ENCODE results near the gene NNT.

NNT gene

DNA sequence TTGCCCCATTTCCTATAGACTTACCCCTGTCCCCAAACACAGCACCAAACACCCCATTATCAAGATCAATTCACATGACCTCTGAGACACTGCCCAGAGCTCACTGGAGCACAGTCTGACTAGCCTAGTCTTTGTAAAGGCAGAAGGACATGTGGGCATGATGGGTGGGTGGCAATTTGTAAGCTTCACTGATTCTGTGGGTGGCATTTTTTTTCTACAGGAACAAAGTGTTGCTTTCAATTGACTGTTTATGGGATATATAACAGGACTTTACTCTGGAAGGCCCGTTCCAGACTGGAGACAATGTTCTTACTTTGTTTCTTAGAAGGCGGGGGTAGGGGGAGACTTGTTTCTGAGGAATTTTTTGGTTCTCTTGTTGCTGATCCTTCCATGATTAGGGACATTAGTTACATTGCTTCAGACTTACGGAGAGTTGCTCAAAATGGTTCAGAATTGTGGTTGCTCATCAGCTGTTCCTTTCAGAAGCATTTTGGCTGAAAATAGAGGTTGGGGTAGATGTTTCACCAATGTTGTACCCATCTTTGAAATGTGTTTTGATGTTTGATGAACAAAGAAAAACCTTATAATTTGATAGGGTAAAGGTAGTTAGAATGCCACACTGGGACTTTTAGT, 20.2 kb downstream of the NNT start:
- no peak for DNase-seq (ENCODE audit: low read depth in 2 of 2)

DNA sequence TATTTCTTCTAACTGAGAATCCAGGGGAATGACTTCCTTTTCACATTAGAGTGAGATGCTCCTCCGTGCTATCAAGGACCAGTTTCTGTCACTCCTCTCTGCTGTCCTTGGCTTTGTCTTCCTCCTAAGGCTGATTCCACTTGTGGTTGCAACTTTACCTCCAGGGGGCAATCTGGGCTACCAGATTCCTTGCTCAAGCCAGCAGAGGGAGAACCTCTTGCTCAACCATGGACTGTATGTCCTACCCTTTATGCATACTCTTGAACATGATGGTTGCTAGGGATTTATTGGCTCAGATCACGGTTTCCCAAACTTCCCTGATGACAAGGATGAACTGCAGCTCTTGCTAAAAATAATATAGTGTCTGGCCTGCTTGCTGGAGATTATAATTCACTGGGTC, 24.0 kb downstream of the NNT start:
- DNase-seq (ENCODE audit: low read depth in 2 of 2): no peak

DNA sequence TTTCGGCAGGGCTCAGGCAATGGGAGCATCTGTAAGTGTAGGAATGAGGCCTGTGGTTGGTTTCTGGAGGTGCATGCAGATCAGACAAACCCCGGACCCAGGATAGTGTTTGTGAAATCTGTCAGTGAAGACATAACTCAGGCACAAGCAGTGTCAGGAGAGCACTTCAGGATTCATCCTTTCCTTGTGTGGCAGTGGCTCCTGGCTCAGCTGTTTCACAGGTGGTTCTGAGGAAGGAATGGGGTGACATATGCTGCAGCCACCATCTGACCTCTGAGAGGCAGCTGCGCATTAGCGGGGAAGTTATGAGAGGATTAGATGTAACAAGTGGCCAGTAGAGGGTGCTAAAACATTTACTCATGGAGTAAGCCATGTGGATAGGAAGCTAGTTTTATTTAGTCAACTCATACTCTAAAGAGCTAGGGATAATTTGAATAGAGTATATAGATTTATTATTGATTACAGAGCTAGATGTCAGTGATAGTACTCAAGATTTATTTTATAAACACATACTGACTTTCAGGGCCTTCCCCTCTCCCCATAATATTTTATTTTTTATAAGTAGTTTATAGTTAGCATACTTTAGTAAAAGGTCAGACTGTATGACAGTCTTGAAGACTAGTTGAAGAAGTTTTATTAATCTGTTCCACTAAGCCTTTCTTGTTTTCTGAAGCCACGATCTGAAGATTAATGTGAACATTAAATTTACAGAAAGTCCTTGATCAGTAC, 28.4 kb downstream of the NNT start:
- no peak for DNase-seq (ENCODE audit: low read depth in 2 of 2)

DNA sequence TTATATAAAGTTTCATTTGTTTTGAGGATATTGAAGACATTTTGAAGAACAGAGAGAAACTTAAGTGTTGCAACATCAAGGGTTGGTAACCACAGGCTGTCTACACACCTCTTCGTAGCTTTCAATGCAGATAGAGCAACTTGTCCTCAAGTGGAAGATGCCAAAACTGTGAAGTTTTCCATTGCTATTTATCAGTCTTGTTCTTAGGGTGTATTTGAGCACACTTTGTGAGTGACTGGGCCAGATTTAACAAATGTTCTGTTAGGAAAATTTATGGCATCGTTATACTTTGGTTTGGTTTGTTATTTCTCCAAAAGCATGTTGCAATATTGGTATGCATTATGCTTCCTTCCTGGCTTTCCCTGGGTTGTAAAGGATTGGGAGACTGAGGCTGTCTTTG, 31.6 kb downstream of the NNT start:
- DNase-seq (ENCODE audit: low read depth in 2 of 2): no peak

DNA sequence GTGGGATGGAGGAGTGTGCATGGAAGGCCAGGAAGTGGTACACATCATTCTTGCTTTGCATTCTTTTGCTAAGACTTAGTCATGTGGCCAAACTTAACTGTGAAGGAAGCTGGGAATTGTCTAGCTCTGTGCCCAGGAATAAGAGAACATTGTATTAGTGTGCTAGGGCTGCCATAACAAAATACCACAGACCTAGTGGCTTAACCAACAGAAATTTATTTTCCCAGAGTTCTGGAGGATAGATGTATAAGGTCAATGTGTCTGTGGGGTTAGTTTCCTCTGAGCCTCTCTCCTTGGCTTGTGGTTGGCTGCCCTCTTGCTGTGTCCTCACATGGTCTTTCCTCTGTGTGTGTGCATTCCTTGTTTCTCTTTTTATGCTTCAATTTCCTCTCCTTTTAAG, 32.4 kb downstream of the NNT start:
- DNase-seq (ENCODE audit: low read depth in 2 of 2): no peak

DNA sequence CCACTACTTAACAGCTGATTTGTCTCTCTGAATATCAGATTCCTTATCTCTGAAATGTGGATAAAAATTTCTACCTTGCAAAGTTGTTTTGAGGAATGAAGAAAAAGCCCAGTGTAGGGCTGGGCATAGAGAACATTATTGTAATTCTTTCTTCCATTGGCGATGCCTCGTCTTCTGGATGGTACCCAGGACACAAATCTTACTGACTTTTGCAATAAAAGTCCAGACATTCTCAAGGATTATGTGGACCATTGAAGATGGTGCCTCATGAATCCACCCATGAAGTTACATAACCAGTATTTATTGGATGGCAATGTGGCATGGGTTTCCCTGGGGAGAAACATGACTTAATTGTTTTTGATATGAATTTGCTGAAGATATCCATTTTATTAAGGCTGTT, 33.1 kb downstream of the NNT start:
- DNase-seq (ENCODE audit: low read depth in 2 of 2): no peak

DNA sequence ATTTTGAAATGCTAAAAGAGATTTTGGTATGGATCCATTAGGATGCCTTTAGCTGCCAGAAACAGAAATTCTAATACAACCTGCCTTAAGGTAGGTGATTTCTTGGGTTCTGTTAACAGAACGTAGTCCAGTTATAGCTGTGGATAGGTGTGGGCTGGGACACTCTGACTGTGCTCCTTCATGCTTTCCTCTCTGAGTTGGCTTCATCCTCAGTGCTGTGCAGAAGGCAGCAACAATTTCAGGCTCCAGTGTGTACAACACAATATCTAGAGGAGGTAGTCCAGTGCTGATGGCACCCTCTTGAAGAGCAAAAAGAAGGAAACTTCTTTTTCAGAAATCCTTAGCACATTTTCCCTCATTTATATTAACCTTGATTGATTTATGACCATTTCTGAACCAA, 34.4 kb downstream of the NNT start:
- no peak for DNase-seq (ENCODE audit: low read depth in 2 of 2)

DNA sequence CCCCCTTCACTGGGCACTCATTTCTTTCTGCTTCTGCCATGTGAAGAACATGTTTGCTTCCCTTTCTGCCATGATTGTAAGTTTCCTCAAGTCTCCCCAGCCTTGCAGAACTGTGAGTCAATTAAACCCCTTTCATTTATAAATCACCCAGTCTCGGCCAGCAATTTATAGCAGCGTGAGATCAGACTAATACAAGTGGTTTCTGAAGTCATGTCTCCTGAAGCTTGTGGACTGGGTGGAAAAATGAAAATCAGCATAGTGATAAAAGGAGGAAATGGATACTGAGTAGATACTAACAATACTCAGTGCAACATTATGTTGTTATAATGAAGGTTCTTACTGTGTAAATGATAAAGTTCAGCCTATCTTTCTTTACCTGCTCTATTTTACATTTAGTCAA, 35.1 kb downstream of the NNT start:
- no peak for DNase-seq (ENCODE audit: low read depth in 2 of 2)

DNA sequence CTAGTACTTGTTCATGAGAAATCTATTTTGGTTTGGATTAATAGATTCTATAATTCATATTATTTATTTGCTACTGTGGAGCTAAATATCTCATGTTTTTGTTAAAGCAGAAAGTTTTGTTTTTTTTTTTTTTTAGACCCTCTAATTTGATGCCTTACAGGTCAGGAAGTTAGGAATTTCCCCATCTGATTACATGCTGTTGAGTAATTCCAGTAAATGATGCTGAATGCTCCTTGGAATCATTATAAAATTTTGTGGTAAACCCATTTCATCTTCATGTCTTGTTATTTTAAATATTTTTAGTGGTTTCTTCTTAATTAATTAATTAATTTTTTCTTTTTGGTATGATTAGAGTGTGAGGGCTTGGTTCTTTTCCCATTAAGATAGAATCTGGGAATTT, 35.6 kb downstream of the NNT start:
- DNase-seq (ENCODE audit: low read depth in 2 of 2): no peak

DNA sequence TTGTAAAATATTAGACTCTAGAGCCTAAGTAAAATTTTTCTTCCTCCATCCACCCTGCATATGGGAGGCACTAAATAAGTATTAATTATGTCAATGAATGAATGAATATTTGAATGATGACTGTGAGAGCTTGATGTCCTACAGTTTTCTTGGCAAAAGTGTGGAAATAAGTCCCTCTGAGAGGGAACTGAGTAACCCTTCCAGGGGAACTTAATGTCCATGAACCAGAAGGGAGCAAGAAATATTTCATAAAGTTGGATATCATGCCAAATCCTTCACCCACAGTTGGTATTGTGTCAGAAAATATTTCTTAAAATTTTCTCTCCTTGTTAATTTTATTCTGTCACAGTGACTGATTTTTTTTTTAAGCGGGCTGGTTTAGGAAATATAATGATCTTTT, 36.6 kb downstream of the NNT start:
- DNase-seq (ENCODE audit: low read depth in 2 of 2): no peak

DNA sequence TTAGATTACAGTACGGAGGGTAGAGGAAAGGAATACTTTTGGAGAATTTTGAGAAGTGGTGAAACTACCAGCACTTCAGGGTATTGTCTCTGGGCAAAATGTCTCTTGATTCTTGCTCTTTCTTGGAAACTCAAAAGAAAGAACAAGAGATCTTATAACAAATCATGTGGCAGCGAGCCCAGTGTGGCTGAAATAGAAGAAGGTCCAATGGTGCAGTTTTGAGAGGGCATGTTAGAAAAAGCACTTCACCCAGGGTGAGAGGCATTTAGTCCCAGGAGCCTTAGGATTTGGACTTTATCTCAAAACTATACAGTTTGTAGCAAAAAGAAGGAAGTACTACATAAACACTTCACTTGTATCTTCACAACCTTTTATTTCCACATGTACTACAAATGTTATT, 39.4 kb downstream of the NNT start:
- DNase-seq (ENCODE audit: low read depth in 2 of 2): no peak

DNA sequence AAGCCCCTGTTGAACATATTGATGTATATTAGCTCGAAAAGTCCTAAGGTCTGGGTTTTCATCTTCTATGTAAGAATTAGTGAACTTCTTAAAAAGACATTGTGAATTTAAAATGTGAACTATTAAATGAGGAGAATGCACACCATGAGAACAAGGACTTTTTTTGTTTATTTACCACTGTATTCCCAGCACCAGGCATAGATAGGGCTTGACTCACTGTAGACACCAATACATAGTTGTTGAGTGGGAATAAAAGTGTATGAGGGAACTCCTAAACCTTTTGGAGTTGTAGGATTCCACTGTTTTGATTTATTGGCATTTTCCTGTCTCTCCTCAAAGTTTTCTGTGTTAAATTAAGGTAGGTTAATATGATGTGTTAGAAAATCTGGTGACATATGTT, 40.3 kb downstream of the NNT start:
- DNase-seq (ENCODE audit: low read depth in 2 of 2): no peak

DNA sequence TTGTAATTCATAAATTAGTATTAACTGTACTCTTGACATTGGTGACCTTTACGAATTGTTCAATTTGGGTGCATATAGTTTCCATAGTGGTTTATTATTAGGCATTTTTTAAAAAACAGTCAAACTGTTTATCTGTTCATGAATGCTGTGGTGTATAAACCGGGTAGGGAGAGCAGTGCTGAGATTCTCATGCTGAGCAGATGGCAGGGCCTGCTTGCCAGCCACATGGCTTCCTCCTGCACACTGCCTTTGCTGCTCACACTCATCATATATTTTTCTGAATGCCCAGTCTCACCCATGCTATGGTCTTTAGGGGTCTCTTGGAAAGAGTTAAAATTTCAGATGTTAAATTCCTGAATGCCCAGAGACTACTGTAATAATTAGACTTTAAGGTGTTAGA, 40.8 kb downstream of the NNT start:
- DNase-seq (ENCODE audit: low read depth in 2 of 2): no peak

DNA sequence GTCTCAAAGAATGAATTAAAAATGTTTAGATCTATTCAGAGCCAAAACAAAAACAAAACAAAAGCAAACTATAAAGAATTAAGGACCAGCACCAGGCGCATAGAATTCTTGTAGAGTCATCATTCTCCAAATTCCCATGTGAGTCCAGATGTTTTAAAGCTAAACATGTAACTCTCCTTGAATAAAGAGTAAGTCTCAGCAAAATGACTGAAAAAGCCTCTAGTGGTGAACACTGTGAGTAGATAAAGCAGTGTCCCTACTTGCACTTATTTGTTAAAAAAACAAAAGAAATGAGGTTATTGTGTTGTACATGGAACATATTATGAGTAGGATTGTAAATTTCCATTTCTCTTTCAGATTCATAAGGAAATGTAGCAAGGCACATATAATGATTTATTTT, 44.0 kb downstream of the NNT start:
- DNase-seq (ENCODE audit: low read depth in 2 of 2): no peak

DNA sequence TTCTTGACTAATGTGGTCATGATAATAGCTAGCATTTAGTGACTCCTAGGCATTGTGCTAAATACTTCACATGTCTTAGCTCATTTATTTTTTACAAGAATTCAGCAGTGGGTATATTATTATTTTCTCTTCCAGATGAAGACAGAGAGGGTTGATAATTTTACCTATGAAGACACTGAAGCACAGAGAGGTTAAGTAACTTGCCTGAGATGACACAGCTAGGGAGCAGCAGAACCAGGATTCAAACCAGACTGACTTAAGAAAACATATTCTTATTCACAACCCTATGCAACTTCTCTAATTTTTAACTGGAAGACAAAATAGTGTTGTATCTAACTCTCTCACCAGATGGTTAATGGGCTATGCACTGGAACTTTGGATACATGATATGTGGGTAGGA, 44.8 kb downstream of the NNT start:
- no peak for DNase-seq (ENCODE audit: low read depth in 2 of 2)

DNA sequence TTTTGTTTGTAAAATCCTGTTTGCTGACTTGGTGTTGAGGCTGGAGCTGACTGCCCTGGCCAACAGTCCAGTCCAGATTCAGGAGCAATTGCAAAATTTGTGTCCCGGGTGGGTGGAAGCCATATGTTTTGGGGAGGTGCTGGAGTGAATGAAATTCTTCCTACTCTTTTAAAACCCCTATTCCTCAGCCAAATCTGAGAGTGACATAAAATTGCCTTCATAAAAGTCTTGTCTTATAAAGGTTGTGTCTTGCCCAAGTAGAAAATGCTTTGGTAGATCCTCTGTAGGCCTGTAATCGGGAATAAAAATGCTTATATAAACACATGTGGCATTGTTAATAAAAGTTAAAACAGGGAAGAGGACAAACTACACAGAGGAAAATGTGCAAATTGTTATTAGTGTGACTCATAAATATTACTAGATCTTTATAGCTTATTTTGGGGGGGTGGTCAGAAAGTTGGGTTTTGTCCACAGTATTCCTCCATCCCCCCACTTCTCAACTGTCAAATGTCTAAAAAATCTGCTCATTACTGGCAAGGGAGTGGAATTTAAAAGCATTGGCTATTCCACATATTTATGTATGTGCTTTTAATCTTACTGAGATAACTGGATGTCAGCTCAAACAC, 45.6 kb downstream of the NNT start:
- DNase-seq (ENCODE audit: low read depth in 2 of 2): no peak

DNA sequence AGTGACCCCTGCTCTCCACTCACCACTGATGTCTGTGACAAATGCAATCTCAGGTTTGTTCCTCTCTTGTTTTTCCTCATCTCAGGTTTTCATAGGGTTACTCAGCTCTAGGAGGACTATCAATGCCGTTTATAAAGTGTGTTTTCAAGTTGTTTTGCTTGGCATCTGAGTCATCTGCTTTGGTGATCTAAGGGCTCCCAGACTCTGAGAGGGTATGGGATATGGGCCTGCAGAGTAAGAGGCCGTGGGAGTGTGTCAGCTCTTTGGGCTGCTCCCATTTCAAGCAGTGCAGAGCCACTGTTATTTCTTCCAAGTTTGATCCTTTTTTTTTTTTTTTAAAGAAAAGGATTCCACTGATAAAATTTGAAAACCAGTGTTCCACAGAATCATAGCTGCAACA, 46.3 kb downstream of the NNT start:
- DNase-seq (ENCODE audit: low read depth in 2 of 2): no peak

DNA sequence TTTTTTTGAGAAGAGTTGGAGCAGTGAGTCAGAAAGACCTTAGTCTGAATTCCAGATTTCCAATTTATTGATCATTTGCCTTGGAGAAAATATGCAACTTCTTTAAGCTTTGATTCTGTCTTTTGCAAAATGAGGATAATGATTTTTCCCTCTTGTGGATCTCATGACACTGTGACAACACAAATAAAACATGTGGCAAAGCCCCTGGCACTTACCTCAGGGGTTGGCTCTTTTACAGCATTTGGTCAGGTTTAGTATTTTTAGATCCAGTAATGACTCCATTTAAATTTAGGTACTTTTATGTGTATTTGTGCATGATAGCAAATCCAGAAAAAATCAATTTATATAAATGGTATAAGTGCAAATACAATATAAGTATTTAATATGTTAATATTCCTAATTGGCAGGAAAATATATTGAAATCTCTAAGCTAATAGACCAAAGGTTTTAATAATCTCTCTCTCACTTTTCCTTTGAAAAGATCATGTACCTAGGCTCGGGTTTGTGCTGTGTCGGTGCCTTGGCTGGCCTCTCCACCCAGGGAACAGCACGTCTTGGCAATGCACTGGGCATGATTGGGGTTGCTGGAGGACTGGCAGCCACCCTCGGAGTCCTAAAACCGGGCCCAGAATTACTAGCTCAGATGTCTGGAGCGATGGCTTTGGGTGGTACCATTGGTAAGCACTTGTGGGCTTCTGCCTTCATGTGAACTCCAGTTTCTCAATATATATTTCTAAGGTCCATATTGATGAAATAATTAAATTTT, 49.7 kb downstream of the NNT start:
- no peak for DNase-seq (ENCODE audit: low read depth in 2 of 2)

DNA sequence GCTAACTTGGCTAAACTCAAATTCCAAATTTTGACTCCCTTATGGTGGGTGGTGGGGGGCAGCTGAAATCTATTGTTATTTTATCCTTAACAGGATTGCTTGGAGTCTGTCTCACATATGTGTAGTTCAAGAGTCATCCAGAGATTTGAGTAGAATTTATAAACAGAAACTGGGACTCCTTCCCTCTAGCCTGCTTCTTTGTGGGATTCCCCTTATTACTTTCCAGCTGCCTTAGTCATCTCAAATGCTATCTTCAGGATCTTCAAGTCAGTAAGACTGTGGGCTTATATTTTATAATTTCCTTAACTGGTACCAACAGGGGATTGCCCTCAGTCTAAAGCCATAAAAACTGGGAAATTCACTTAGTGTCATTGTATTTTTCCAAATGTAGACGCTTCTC, 55.5 kb downstream of the NNT start:
- DNase-seq (ENCODE audit: low read depth in 2 of 2): no peak

DNA sequence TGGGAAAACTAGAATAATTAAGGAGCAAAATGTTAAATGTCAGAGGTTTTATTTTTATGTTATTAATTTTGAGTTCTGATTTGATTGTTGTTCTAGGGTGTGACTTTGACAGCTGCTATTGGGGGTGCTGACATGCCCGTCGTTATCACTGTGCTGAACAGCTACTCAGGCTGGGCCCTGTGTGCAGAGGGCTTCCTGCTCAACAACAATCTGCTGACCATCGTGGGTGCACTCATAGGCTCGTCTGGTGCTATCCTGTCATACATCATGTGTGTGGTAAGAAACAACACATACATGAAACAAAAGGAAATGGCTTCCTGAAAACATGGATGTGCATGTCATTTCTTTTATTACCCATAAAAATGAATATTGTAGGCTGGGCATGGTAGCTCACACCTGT, 56.1 kb downstream of the NNT start:
- DNase-seq (ENCODE audit: low read depth in 2 of 2): no peak

DNA sequence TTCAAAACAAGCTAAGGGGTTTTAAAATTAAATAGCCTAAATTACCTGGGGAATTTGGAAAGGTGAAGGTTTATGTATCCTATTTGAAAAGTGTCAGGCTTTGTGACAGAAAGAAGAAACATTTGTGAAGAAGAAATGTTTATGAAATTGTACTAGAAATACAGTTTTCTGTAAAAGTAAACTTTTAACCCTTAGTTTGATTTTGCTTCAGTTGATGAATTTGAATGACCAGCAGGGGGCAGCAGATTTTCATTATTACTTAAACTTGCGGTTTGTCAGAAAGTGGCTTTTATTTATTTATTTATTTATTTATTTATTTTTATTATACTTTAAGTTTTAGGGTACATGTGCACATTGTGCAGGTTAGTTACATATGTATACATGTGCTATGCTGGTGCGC, 58.1 kb downstream of the NNT start:
- DNase-seq (ENCODE audit: low read depth in 2 of 2): no peak

DNA sequence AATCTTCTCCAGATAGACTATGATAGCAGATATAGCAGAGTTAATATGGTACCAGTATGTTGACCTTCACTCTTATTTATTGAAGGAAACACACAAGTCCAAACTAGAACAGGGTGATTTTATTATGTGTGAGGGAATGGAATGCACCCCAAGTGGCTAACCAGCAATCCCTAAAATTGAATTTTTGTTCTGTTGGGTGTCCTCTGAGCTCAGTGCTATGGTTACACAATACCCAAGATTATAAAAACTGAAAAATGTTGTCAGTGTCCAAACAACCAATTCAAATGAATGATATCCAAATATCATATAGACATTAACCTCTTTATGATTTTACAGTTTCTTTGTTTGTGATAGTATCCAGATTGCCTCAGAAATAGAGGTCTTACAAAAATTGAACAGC, 60.9 kb downstream of the NNT start:
- DNase-seq (ENCODE audit: low read depth in 2 of 2): no peak

DNA sequence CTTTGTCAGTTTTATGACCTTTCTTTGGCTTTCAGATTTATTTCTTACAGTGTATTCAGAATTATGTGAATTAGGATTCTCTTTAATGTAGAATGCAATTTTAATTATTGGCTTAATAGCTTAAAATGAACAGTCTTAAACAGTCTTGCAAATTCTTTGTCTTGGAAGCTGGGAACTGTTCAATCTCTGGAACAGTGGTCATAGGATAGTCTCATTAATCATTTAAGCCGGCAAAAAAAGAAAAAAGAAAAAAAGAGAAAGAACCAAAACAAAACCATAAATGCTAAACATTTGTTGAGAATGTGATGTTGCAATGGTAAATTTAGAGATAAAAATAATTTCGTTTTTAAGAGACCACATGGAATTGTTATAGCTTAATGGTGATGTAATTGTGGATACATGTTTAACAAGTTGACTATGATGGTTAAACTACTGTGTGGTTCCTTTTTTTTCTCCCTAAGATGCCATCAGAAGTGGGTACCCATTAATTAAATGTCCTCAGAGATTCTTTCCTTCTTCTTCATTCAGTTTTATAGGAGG, 61.6 kb downstream of the NNT start:
- DNase-seq (ENCODE audit: low read depth in 2 of 2): no peak

Data from stimulated activated CD8-positive, alpha-beta memory T cell treated with anti-CD3 and anti-CD28 coated beads, Interleukin-7, amount 100 ng/mL, for 4 hours (primary cell).